ENCODE data around the gene OR9A4.

OR9A4 gene

DNA sequence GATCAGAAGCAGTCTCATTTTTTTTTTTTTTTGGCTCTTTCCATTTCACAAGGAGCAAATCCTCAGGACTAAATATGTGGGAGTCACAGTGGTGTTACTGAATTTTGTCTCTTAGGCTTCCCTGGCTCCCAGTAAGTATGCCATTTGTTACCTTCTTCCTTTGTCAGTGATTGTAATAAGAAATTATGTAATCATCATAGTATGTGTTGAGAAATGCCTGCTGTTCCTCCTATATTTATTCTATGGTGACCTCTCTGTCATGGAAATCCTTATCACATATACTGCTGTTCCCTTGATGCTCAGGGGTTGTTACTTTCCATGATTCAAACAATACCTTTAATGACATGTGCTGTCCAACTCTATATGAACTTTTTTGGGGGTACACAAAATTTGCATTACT is 4.8 kb upstream of the OR9A4 start:
- no peak overlapping the region for H3K9ac ChIP-seq (ENCODE audit: low read depth, low read length, poor library complexity, severe bottlenecking)
- H3K9me2 ChIP-seq (replicated peaks; ENCODE audit: low read depth, low read length) = no peaks in the 10 kb centered on the region
- no peaks in the 10 kb centered on the region for H4K20me1 ChIP-seq (ENCODE audit: insufficient read depth, low read length, poor library complexity, severe bottlenecking)
- TF ChIP-seq, protein P1, sequence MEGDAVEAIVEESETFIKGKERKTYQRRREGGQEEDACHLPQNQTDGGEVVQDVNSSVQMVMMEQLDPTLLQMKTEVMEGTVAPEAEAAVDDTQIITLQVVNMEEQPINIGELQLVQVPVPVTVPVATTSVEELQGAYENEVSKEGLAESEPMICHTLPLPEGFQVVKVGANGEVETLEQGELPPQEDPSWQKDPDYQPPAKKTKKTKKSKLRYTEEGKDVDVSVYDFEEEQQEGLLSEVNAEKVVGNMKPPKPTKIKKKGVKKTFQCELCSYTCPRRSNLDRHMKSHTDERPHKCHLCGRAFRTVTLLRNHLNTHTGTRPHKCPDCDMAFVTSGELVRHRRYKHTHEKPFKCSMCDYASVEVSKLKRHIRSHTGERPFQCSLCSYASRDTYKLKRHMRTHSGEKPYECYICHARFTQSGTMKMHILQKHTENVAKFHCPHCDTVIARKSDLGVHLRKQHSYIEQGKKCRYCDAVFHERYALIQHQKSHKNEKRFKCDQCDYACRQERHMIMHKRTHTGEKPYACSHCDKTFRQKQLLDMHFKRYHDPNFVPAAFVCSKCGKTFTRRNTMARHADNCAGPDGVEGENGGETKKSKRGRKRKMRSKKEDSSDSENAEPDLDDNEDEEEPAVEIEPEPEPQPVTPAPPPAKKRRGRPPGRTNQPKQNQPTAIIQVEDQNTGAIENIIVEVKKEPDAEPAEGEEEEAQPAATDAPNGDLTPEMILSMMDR (conservative IDR thresholded peaks at IDR 0.05; ENCODE audit: low read length) = no peak
- TF ChIP-seq EZH2phosphoT487 (IDR thresholded peaks at IDR 0.05; ENCODE audit: borderline replicate concordance) = no peak
- H3K4me1 ChIP-seq (ENCODE audit: insufficient read depth, low read length, poor library complexity, severe bottlenecking) = no peaks in the 10 kb centered on the region
- H3K4me3 ChIP-seq (ENCODE audit: low read length, poor library complexity, severe bottlenecking) = no peak overlapping the region
- no peaks in the 10 kb centered on the region for H3F3A ChIP-seq (ENCODE audit: low read depth)
- no peaks in the 10 kb centered on the region for H3K79me2 ChIP-seq (ENCODE audit: insufficient read depth, low read length)
- H3K27me3 ChIP-seq (ENCODE audit: insufficient read depth, low read length, poor library complexity, severe bottlenecking) = no peaks in the 10 kb centered on the region
- no peak overlapping the region for H2AFZ ChIP-seq (ENCODE audit: low read length)
- no peaks in the 10 kb centered on the region for H3K9me3 ChIP-seq (ENCODE audit: insufficient read depth, low read depth, low read length)
- H3K4me2 ChIP-seq (ENCODE audit: low read depth, low read length, poor library complexity, severe bottlenecking) = no peak overlapping the region
- H3K36me3 ChIP-seq (ENCODE audit: insufficient read depth, low read length) = no peaks in the 10 kb centered on the region

DNA sequence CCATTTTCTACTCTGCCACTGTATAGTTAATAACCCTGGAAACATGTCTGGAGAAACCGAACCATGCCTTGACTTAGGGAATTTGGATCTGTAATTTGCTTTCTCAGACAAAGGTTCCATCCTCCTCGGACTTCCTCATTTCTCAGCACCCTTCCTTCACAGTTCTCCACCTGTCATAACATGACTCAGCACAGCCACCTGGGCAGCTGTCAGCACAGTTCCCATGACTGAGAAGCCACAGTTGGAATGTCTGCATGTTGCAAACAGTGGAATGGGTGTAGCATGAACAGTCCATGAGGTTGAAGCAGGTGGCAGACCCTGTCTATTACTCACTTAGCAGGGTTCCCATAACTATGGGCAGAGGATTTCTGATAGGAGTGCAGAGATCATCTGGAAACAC is 634 bp upstream of the OR9A4 start:
- Histone ChIP-seq H3K4me2 (ENCODE audit: low read depth, low read length, poor library complexity, severe bottlenecking) (no peak overlapping the region), H3K9me3 (ENCODE audit: insufficient read depth, low read depth, low read length) (no peaks in the 10 kb centered on the region), H3K9me2 (replicated peaks; ENCODE audit: low read depth, low read length) (no peaks in the 10 kb centered on the region), H3K36me3 (ENCODE audit: insufficient read depth, low read length) (no peaks in the 10 kb centered on the region), H4K20me1 (ENCODE audit: insufficient read depth, low read length, poor library complexity, severe bottlenecking) (no peaks in the 10 kb centered on the region), H3K9ac (ENCODE audit: low read depth, low read length, poor library complexity, severe bottlenecking) (no peak overlapping the region), H3K27me3 (ENCODE audit: insufficient read depth, low read length, poor library complexity, severe bottlenecking) (no peaks in the 10 kb centered on the region), H3F3A (ENCODE audit: low read depth) (no peaks in the 10 kb centered on the region), H3K79me2 (ENCODE audit: insufficient read depth, low read length) (no peaks in the 10 kb centered on the region), H3K4me1 (ENCODE audit: insufficient read depth, low read length, poor library complexity, severe bottlenecking) (no peaks in the 10 kb centered on the region), H2AFZ (ENCODE audit: low read length) (no peak overlapping the region), H3K4me3 (ENCODE audit: low read length, poor library complexity, severe bottlenecking) (no peak overlapping the region)
- TF ChIP-seq, protein P1 (conservative IDR thresholded peaks at IDR 0.05; ENCODE audit: low read length) = no peak
- TF ChIP-seq EZH2phosphoT487 (IDR thresholded peaks at IDR 0.05; ENCODE audit: borderline replicate concordance) = no peak

DNA sequence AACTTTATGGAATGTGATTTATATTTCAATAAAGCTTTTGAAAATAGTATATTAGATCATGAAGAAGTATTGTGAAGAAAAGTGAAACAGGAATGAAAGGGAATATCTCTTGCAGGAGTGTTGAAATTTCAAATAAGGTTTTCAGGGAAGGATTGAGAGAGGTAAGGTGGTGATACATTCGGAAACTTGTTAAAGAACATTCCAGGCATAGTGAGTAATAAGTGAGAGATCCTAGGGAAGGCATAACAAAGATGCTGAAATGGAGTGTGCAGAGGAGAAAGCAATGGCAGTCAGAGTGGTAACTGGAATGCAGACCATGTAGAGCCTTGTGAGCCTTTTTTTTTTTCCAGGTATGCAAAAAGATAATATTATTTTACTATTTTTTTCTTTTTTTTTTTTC is 4.1 kb downstream of the OR9A4 start:
- Histone ChIP-seq H3K4me3 (ENCODE audit: low read length, poor library complexity, severe bottlenecking) (no peak overlapping the region), H3K9ac (ENCODE audit: low read depth, low read length, poor library complexity, severe bottlenecking) (no peak overlapping the region), H3K4me2 (ENCODE audit: low read depth, low read length, poor library complexity, severe bottlenecking) (no peak overlapping the region), H3K27me3 (ENCODE audit: insufficient read depth, low read length, poor library complexity, severe bottlenecking) (no peaks in the 10 kb centered on the region), H2AFZ (ENCODE audit: low read length) (no peak overlapping the region), H4K20me1 (ENCODE audit: insufficient read depth, low read length, poor library complexity, severe bottlenecking) (no peaks in the 10 kb centered on the region), H3K79me2 (ENCODE audit: insufficient read depth, low read length) (no peaks in the 10 kb centered on the region), H3K9me2 (replicated peaks; ENCODE audit: low read depth, low read length) (no peaks in the 10 kb centered on the region), H3K9me3 (ENCODE audit: insufficient read depth, low read depth, low read length) (no peaks in the 10 kb centered on the region), H3K4me1 (ENCODE audit: insufficient read depth, low read length, poor library complexity, severe bottlenecking) (no peaks in the 10 kb centered on the region), H3F3A (ENCODE audit: low read depth) (no peaks in the 10 kb centered on the region), H3K36me3 (ENCODE audit: insufficient read depth, low read length) (no peaks in the 10 kb centered on the region)
- TF ChIP-seq, protein P1 (conservative IDR thresholded peaks at IDR 0.05; ENCODE audit: low read length) = no peak
- TF ChIP-seq EZH2phosphoT487 (IDR thresholded peaks at IDR 0.05; ENCODE audit: borderline replicate concordance) = no peak
